Measurements from ENCODE around the gene ADD3. TPM values are rescaled to one million over a fixed set of nuclear protein-coding genes. Genes with fewer than 3 reads are reported as not detected.
A peak's percentile ranks its signal among the peaks of the same experiment; 100 is the strongest.

ADD3 gene
- total and polyA plus RNA-seq, 2 experiments from 2014 or later = 83.2 to 216 TPM

- Histone ChIP-seq H3K36me3 (replicated peaks; ENCODE audit: insufficient read depth, low read depth) (no peaks in the 10 kb centered on the region), H3K9me3 (ENCODE audit: low read depth) (no peaks in the 10 kb centered on the region), H3K27me3 (no peaks in the 10 kb centered on the region), H3K4me3 (no peak overlapping the region), H3K4me1 (ENCODE audit: insufficient read depth) (peaks cover 57% of the 10 kb centered on the region), H3K79me2 (peaks cover 99% of the 10 kb centered on the region), H3K27ac (peak overlapping the region; percentile 55), H3K4me2 (peak overlapping the region; percentile 33), H4K20me1 (ENCODE audit: insufficient read depth, poor library complexity, severe bottlenecking) (peaks cover 53% of the 10 kb centered on the region), H2AFZ (no peak overlapping the region), H3K9me2 (replicated peaks; ENCODE audit: insufficient read depth) (no peaks in the 10 kb centered on the region)
- TF ChIP-seq EZH2phosphoT487 (IDR thresholded peaks at IDR 0.05; ENCODE audit: low read depth, severe bottlenecking, unreplicated experiment) (no peak), CTCF (IDR thresholded peaks at IDR 0.05; ENCODE audit: poor library complexity) (no peak), EZH2 (IDR thresholded peaks at IDR 0.05; ENCODE audit: borderline replicate concordance) (no peak)
- peak; percentile 47 for DNase-seq (ENCODE audit: low spot score)
- 56% methylated on average over 4 of the region's 4 CpGs for WGBS (ENCODE audit: low lambda C conversion rate, missing lambda C conversion rate)
Measured at GRCh38 chr10:110013630-110014293, 6.0 kb downstream of the ADD3 start.

DNA sequence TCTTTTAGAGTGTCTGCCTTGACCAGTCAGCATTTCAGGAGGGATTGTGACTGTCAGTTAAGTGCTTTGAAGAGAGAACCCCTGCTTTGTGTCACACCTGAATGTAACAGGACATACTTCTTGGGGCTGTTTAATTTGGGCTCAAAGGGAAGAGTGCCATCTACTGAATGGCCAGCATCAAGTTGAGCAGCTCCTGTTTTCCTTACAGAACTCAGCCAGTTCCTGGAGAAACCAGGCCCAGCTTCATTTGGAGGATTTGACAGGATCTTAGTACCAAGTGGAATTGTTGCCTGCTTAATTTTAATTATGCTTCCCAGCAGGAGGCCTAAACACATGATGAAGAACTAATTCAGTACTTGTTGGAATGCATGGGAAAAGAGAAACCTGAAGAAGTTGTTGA lies 8.3 kb downstream of the ADD3 start:
- peaks cover 43% of the 10 kb centered on the region for H4K20me1 ChIP-seq (ENCODE audit: insufficient read depth, poor library complexity, severe bottlenecking)
- no peaks in the 10 kb centered on the region for H3K27me3 ChIP-seq
- H3K79me2 ChIP-seq = peaks cover 99% of the 10 kb centered on the region
- H3K36me3 ChIP-seq (replicated peaks; ENCODE audit: insufficient read depth, low read depth) = no peaks in the 10 kb centered on the region
- peak; percentile 17 for DNase-seq (ENCODE audit: low spot score)
- H3K27ac ChIP-seq = peak overlapping the region; percentile 39
- H3K4me1 ChIP-seq (ENCODE audit: insufficient read depth) = peaks cover 48% of the 10 kb centered on the region
- H2AFZ ChIP-seq = no peak overlapping the region
- H3K4me2 ChIP-seq = no peak overlapping the region
- no peak overlapping the region for H3K4me3 ChIP-seq
- H3K9me2 ChIP-seq (replicated peaks; ENCODE audit: insufficient read depth) = no peaks in the 10 kb centered on the region
- TF ChIP-seq EZH2phosphoT487 (IDR thresholded peaks at IDR 0.05; ENCODE audit: low read depth, severe bottlenecking, unreplicated experiment) (no peak), CTCF (IDR thresholded peaks at IDR 0.05; ENCODE audit: poor library complexity) (peak; percentile 39)
- no peaks in the 10 kb centered on the region for H3K9me3 ChIP-seq (ENCODE audit: low read depth)

GRCh38 chr10:110017052-110017451 lies 9.3 kb downstream of the ADD3 start:
- Histone ChIP-seq H3K79me2 (peaks cover 99% of the 10 kb centered on the region), H2AFZ (no peak overlapping the region), H3K27me3 (no peaks in the 10 kb centered on the region), H3K4me3 (no peak overlapping the region), H3K4me2 (peak overlapping the region; percentile 51), H3K4me1 (ENCODE audit: insufficient read depth) (peaks cover 38% of the 10 kb centered on the region), H3K9me2 (replicated peaks; ENCODE audit: insufficient read depth) (no peaks in the 10 kb centered on the region), H3K36me3 (replicated peaks; ENCODE audit: insufficient read depth, low read depth) (no peaks in the 10 kb centered on the region), H3K9me3 (ENCODE audit: low read depth) (no peaks in the 10 kb centered on the region), H4K20me1 (ENCODE audit: insufficient read depth, poor library complexity, severe bottlenecking) (peaks cover 41% of the 10 kb centered on the region), H3K27ac (no peak overlapping the region)
- WGBS (ENCODE audit: low lambda C conversion rate, missing lambda C conversion rate) = 47% methylated on average over 4 of the region's 4 CpGs
- no peak for DNase-seq (ENCODE audit: low spot score)
- TF ChIP-seq EZH2phosphoT487 (IDR thresholded peaks at IDR 0.05; ENCODE audit: low read depth, severe bottlenecking, unreplicated experiment) (no peak), CTCF (IDR thresholded peaks at IDR 0.05; ENCODE audit: poor library complexity) (no peak), EZH2 (IDR thresholded peaks at IDR 0.05; ENCODE audit: borderline replicate concordance) (no peak)

Measured in hepatocyte (in vitro differentiated cells).